Lung (tissue), 12 donors: Measurements from ENCODE around the gene GFPT2. TPM values are rescaled to one million over a fixed set of nuclear protein-coding genes. Genes with fewer than 3 reads are reported as not detected.

Source experiments
- ATAC-seq: fragments of 200-7000 bp; cut with Tn5 transposase; one replicate; pipeline ENCODE4 v1.9.1; 2020; ENCODE audit warnings: moderate number of reproducible peaks; ENCODE audit not compliant: insufficient read depth, low FRiP score
- DNase-seq, 3 donors: peaks; one replicate each; pipeline ENCODE4 v3.0.0-alpha.2; 2013 to 2017
- H3K27ac ChIP-seq, 2 donors: one replicate each; pipeline ENCODE4 v1.5.1; 2013; ENCODE audit warnings: mild to moderate bottlenecking in 2 of 2, moderate library complexity in 2 of 2, control low read depth in 1 of 2, inconsistent platforms in 1 of 2, low read depth in 1 of 2, low read length in 1 of 2
- H3K27me3 ChIP-seq, 3 donors: one replicate each; pipeline ENCODE4 v1.5.1; 2013; ENCODE audit warnings: low read length in 2 of 3; ENCODE audit not compliant: control insufficient read depth in 3 of 3, insufficient read depth in 3 of 3
- H3K36me3 ChIP-seq, 4 donors: one replicate each; pipeline ENCODE4 v1.5.1; 2013; ENCODE audit warnings: low read length in 4 of 4, mild to moderate bottlenecking in 1 of 4, moderate library complexity in 1 of 4; ENCODE audit not compliant: control insufficient read depth in 4 of 4, insufficient read depth in 4 of 4
- H3K4me1 ChIP-seq, 5 donors: one replicate each; pipeline ENCODE4 v1.5.1; 2013; ENCODE audit warnings: low read length in 5 of 5, mild to moderate bottlenecking in 2 of 5, moderate library complexity in 1 of 5; ENCODE audit not compliant: control insufficient read depth in 5 of 5, insufficient read depth in 5 of 5
- H3K4me3 ChIP-seq: one replicate; pipeline ENCODE4 v1.5.1; 2013; ENCODE audit warnings: mild to moderate bottlenecking, control low read depth, moderate library complexity
- H3K9ac ChIP-seq, 2 donors: one replicate each; pipeline ENCODE4 v1.5.1; 2013; ENCODE audit warnings: low read length in 2 of 2, control low read depth in 1 of 2; ENCODE audit not compliant: insufficient read depth in 1 of 2
- H3K9me3 ChIP-seq, 4 donors: one replicate each; pipeline ENCODE4 v1.5.1; 2013; ENCODE audit warnings: low read length in 3 of 4, mild to moderate bottlenecking in 1 of 4, moderate library complexity in 1 of 4; ENCODE audit not compliant: control insufficient read depth in 4 of 4, insufficient read depth in 3 of 4
- WGBS, 2 donors: extraction: QIAGEN DNeasy Blood & Tissue Kit; methylation state at CpG; one replicate each; pipeline ENCODE4 v1.1.7; 2013; 5-methylcytosine and 5-hydroxymethylcytosine counted together
- polyA plus RNA-seq, 2 donors: library from polyadenylated mRNA; stranded (reverse); fragments of 200-250 nt; gene quantifications; one replicate each; pipeline ENCODE4 v1.2.1, GENCODE V29; 2013
- total RNA-seq, 2 donors: library from RNA; depleted of rRNA in 1 of 2; stranded (reverse); fragments of >200 nt in 1 of 2; gene quantifications; one replicate each; pipeline ENCODE4 v1.2.1, GENCODE V29; 2014 to 2021
- TF ChIP-seq, protein P1 (sequence below): IDR thresholded peaks from 2 replicates; pipeline ENCODE4 v1.5.1; 2012; ENCODE audit warnings: mild to moderate bottlenecking; ENCODE audit errors: control extremely low read depth, extremely low read depth
- donor health status: control.
- donor health status: control.
- donor health status: Bipolar disorder and iron deficiency.
- donor health status: healthy.
- donor health status: DM: yes; HTN: yes; CAD: no.

The GFPT2 gene
- total and polyA plus RNA-seq, 4 donors: 11.1 to 26.6 (median 17.3) TPM

DNA sequence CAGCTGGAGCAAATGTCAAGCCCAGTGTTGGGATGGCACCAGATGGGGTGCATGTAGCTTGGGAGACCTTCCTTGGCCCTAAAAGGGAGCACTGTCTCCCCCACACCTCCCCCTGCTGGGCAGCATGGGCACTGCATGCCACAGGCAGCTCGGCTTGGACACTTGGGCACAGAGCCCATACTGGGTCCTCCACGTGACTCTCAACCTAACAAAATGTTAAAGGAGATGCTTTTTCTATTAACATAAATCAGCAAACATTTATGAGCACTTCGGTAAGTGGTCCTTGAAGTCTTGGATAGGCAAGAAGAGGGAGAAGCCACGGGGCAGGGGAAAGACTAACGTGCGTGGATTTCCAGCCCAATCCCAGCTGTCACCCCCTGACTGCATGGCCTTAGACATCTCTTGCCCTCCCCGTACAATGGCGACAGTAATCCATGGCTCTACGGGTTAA, 37.3 kb downstream of the GFPT2 start:
- no peaks in the 10 kb centered on the region for H3K27me3 ChIP-seq
- H3K27ac ChIP-seq: no peak overlapping the region
- no peak overlapping the region for H3K9ac ChIP-seq
- DNase-seq (peak; percentile 55 to 70 (median 65)), ATAC-seq (peak; percentile 68)
- TF ChIP-seq, protein P1, sequence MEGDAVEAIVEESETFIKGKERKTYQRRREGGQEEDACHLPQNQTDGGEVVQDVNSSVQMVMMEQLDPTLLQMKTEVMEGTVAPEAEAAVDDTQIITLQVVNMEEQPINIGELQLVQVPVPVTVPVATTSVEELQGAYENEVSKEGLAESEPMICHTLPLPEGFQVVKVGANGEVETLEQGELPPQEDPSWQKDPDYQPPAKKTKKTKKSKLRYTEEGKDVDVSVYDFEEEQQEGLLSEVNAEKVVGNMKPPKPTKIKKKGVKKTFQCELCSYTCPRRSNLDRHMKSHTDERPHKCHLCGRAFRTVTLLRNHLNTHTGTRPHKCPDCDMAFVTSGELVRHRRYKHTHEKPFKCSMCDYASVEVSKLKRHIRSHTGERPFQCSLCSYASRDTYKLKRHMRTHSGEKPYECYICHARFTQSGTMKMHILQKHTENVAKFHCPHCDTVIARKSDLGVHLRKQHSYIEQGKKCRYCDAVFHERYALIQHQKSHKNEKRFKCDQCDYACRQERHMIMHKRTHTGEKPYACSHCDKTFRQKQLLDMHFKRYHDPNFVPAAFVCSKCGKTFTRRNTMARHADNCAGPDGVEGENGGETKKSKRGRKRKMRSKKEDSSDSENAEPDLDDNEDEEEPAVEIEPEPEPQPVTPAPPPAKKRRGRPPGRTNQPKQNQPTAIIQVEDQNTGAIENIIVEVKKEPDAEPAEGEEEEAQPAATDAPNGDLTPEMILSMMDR: peak; percentile 86
- no peak overlapping the region for H3K4me3 ChIP-seq
- no peaks in the 10 kb centered on the region for H3K4me1 ChIP-seq
- WGBS, 2 donors: 59% methylated on average over 9 of the region's 9 CpGs
- peaks cover 0 to 4% (median 2%) of the 10 kb centered on the region in 4 donors for H3K36me3 ChIP-seq
- H3K9me3 ChIP-seq: peaks cover 0 to 1% (median 0%) of the 10 kb centered on the region in 4 donors

DNA sequence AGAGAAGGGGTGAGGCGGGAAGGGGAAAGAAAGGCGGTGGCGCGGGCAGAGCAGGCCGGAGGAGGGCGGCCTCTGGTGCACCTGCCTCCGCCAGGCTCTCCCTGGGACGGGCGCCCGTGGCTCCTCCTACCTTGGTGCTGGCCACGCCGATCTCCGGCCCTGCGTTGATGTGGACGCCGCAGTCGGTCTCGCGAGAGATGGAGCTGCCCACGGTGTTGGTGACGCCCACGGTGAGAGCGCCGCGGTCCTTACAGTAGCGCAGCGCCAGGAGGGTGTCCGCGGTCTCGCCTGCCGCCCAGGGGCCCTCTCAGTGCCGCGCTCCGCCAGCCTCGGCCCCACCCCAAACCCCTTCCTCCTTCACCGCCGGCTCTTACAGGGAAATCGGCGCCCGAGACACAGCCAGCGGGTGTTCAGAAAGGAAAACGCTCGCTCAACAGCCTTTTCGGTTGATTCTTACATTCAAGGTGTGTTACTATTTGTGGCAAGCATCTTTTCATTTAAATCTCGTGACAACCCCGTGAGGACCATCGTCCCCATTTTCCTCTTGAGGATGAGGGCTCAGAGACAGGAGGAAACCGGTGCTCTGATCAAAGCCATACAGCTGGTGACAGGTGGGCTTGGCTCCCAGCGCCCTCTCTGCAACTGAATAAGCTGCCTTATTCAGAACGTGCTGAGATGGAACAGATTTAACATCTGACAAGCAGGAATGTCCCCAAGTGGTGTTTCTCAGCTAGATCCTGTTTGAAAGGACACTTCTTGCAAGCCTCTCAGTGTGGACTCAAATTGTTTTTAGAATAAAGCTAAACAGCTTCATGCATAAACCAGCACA, 39.2 kb downstream of the GFPT2 start:
- Histone ChIP-seq H3K9ac (peak overlapping the region; percentile 7 to 55), H3K27ac (no peak overlapping the region), H3K4me3 (no peak overlapping the region), H3K9me3 (peaks cover 0 to 1% (median 0%) of the 10 kb centered on the region in 4 donors), H3K4me1 (no peaks in the 10 kb centered on the region), H3K27me3 (no peaks in the 10 kb centered on the region), H3K36me3 (peaks cover 0 to 4% (median 2%) of the 10 kb centered on the region in 4 donors)
- peak in 2 of 3 donors; percentile 64 to 71 for DNase-seq
- WGBS, 2 donors: 68 to 88% methylated on average over 50 of the region's 50 CpGs
- TF ChIP-seq, protein P1: no peak
- no peak for ATAC-seq

GRCh38 chr5:180311216-180311615, 41.9 kb downstream of the GFPT2 start:
- TF ChIP-seq, protein P1: no peak
- ATAC-seq (no peak), DNase-seq (no peak)
- Histone ChIP-seq H3K36me3 (peaks cover 0 to 4% (median under 1%) of the 10 kb centered on the region in 4 donors), H3K4me3 (no peak overlapping the region), H3K4me1 (no peaks in the 10 kb centered on the region), H3K27ac (no peak overlapping the region), H3K27me3 (no peaks in the 10 kb centered on the region), H3K9me3 (peaks cover 0 to 1% (median 0%) of the 10 kb centered on the region in 4 donors), H3K9ac (no peak overlapping the region)
- WGBS, 2 donors: 89 to 92% methylated on average over 11 of the region's 11 CpGs
